22Rv1 (cell line): ENCODE measurements around the gene RPTOR.

Experiments
- H3K27ac ChIP-seq: fragments of 450-650 bp; 2 replicates; pipeline ENCODE4 v1.5.1; 2017
- ZFX ChIP-seq: fragments of 450-650 bp; IDR thresholded peaks from 2 replicates; pipeline ENCODE4 v1.6.1; 2017; ENCODE audit warnings: antibody characterized with exemption, borderline replicate concordance
- TF ChIP-seq, protein P1 (sequence below): fragments of 450-650 bp; IDR thresholded peaks from 2 replicates; pipeline ENCODE4 v1.5.1; 2017; ENCODE audit warnings: mild to moderate bottlenecking

Gene RPTOR

DNA sequence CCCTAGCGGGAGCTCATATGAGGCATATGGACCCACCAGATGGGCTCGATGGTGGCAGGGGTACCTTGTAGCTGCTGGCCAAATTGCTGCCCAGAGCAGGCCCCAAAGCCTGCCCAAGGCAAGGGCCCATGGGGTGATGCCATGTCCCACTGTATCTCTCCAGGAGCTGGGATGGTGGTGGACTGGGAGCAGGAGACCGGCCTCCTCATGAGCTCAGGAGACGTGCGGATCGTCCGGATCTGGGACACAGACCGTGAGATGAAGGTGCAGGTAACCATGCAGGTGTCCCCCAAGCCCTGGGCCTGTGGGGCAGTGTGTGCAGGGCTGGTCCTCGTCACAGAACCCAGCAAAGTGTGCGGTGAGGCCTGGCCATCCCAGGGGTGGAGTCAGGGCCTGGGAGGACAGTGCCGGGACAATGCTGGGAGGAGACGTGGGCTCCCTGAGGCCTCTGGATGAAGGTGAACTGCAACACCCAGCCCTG lies 412.9 kb downstream of the RPTOR start:
- H3K27ac ChIP-seq = no peak overlapping the region
- TF ChIP-seq ZFX = no peak
- TF ChIP-seq, protein P1, sequence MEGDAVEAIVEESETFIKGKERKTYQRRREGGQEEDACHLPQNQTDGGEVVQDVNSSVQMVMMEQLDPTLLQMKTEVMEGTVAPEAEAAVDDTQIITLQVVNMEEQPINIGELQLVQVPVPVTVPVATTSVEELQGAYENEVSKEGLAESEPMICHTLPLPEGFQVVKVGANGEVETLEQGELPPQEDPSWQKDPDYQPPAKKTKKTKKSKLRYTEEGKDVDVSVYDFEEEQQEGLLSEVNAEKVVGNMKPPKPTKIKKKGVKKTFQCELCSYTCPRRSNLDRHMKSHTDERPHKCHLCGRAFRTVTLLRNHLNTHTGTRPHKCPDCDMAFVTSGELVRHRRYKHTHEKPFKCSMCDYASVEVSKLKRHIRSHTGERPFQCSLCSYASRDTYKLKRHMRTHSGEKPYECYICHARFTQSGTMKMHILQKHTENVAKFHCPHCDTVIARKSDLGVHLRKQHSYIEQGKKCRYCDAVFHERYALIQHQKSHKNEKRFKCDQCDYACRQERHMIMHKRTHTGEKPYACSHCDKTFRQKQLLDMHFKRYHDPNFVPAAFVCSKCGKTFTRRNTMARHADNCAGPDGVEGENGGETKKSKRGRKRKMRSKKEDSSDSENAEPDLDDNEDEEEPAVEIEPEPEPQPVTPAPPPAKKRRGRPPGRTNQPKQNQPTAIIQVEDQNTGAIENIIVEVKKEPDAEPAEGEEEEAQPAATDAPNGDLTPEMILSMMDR = no peak

DNA sequence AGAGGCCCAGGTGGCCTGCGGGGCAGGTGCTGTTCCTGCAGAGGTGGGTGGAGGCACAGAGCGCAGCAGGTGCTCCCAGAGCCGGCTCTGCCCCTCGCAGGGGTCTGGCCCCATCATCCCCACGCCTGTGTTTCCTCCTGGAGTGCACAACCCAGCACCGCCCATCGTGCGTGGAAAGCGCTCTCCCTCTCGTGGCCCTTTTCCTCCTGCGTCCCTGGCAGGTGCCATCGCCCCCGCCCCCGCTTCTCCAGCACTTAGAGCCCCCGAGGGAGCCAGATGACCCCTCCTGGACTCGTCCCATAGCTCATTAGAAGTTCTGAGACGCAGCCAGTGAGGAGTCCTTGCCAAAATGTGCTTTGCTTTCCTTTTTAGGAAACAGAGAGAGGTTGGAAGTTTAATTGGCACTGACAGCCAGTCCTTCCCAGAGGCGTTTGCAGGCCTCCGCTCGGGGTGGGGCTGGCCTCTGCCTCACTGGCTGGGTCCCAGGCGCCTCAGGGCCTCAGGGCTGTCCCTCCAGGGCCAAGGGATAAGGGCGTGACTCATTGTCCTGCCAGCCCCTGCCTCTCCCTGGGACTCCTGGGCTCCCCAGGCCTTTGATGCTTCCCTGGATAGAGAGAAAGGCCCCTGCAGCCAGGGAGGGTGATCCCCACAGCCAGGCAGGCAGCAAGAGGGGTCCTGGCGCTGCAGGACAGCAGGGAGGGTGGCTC lies 414.8 kb downstream of the RPTOR start:
- H3K27ac ChIP-seq = peak overlapping the region; percentile 40; the same call in 1 of the 2 replicates
- TF ChIP-seq ZFX = no peak
- TF ChIP-seq, protein P1 = no peak

DNA sequence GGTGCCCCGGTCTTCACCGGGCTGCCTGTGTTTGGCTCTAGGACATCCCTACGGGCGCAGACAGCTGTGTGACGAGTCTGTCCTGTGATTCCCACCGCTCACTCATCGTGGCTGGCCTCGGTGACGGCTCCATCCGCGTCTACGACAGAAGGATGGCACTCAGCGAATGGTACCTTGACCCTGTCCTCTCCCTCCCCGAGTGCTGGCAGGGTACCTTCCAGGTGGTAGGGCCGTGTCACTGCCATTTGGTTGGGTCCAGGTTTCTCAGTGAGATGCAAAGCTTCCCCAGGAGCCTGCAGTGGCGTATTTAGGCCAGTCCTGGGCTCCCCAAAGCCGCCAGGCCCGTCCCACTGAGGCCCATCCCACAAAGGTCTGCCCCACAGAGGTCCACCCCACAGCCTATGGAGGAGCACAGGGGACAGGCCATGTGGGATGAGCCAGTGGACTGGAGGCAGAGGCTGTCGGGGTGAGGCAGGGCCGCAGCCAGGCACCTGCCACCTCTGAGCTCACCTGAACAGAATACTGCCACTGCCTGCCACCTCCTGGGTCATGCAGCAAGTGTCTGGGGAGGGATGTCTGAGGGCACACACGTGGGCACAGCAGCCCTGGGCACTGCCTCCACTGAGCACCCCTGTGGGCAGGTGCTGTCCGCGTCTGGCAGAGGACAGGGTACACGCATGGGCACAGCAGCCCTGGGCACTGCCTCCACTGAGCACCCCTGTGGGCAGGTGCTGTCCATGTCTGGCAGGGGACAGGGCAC lies 415.6 kb downstream of the RPTOR start:
- TF ChIP-seq, protein P1 = no peak
- no peak for TF ChIP-seq ZFX
- peak overlapping the region; percentile 40; the same call in 1 of the 2 replicates for H3K27ac ChIP-seq

DNA sequence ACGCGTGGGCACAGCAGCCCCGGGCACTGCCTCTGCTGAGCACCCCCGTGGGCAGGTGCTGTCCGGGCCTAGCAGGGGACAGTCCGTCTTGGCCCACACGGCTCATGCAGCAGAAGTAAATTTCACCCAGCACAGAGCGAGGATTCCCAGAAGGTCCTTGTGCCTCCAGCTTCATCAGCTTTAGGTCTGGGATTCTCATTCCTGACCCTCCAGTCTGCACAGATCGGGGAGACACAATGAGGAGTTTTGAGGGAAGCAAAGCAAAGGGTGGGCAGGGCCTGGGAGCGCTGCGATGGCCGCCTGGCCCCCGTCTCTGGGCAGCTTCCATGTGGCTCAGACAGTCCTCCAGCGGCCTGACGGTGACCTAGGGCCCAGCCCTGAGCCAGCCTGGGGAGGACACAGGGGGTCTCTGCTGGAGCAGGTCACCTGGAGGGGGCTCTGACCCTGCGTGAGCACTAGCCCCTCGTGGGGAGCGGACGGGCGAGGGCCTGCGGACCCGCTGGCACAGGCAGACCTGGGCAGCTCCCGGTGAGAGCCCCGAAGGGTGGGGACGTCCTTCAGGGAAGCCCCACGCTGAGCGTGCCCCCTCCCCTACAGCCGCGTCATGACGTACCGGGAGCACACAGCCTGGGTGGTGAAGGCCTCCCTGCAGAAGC lies 416.3 kb downstream of the RPTOR start:
- TF ChIP-seq, protein P1 = no peak
- H3K27ac ChIP-seq = no peak overlapping the region

DNA sequence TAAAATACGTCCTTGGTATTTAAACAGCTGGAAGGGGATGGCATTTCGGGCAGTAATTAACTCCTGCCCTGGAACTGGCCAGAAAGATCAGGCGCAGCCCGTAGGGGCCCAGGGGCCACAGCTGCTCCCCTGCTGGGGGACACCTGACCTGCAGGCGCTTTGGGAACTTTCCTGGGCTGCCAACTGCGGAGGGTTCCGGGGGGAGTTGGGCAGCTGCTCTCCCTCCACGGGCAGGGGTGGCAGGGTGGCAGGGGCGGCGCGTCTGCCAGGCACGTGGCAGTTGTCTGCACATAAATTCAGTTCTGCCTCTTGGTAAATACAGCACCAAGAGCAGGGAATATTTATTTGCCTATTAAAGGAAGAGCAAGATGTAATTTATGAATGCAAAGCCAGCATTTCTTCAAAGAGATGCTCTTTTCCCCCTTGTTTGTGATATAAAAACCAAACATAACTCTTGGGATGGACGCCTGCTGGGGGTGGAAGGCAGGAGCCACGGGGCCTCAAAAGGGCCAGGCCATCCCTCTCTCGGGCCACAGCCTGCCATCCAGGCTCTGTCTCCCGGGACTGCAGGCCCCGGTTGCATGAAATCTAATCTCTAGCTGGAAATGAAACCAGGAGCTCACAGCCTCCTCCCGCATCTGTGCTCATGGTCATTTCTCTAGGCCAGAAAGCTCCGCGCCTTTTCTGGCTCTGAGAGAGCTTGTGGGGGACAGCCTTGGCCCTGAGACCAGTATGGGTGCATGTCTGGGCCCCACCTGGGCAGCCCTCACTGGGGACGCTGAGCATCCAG lies 417.1 kb downstream of the RPTOR start:
- no peak overlapping the region for H3K27ac ChIP-seq
- TF ChIP-seq ZFX = no peak
- TF ChIP-seq, protein P1 = no peak

DNA sequence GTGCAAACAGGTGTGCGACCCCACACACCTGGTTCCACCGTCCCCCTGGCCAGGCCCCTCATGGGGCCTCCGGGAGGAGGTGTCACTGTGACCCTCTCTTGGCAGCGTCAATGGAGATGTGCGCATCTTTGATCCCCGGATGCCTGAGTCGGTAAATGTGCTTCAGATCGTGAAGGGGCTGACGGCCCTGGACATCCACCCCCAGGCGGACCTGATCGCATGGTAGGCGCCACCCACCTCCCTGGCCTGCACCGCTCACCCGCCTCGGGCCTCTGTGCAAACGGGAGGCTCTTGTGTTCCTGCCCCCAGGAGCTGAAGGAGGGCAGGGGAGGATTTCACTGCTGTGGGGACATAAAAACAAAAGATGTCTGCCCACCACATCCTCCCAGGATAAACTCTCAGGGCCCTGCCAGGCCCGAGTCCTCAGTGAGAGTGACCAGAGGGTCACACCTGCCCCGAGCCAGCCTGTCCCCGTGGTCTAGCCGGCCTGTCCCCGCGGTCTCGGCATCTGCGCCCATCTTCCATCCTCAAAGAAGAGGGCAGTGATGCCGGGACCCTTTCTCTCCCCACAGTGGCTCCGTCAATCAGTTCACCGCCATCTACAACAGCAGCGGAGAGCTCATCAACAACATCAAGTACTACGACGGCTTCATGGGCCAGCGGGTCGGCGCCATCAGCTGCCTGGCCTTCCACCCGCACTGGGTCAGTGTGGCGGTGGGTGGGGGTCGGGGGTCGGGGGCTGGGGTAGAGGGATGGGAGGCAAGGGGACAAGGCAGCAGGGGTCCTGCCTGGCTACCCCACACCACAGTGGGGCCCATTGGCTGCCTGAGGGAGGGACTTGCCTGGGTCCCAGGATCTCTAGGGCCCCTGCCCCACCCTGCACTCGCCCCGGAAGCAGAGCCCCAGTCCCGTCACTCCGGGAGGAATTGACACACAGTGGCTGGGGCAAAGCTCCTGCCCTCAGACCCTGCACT lies 418.0 kb downstream of the RPTOR start:
- no peak overlapping the region for H3K27ac ChIP-seq
- TF ChIP-seq, protein P1 = no peak
- TF ChIP-seq ZFX = no peak
